H9 (cell line): ENCODE measurements around the gene CLDN22. TPM values are rescaled to one million over a fixed set of nuclear protein-coding genes. Genes with fewer than 3 reads are reported as not detected.

Experiments
- DNase-seq: peaks from one replicate; pipeline ENCODE4 v3.0.0-alpha.2; 2017
- H2AFZ ChIP-seq: one replicate; pipeline ENCODE4 v1.6.1; 2013; ENCODE audit warnings: mild to moderate bottlenecking, low read length, control low read depth, moderate library complexity
- H2AK5ac ChIP-seq: 2 replicates; pipeline ENCODE4 v1.6.1; 2013; ENCODE audit warnings: low read length, control low read depth, mixed read lengths; ENCODE audit not compliant: insufficient read length
- H2BK120ac ChIP-seq: one replicate; pipeline ENCODE4 v1.6.1; 2013; ENCODE audit warnings: low read depth, mild to moderate bottlenecking, low read length, control low read depth, inconsistent platforms; ENCODE audit not compliant: poor library complexity, severe bottlenecking
- H2BK12ac ChIP-seq: 2 replicates; pipeline ENCODE4 v1.6.1; 2013; ENCODE audit warnings: low read length, control low read depth, mixed read lengths, low read depth; ENCODE audit not compliant: insufficient read length
- H2BK15ac ChIP-seq: 2 replicates; pipeline ENCODE4 v1.6.1; 2013; ENCODE audit warnings: low read depth, low read length, control low read depth
- H2BK20ac ChIP-seq: one replicate; pipeline ENCODE4 v1.6.1; 2013; ENCODE audit warnings: low read depth, mild to moderate bottlenecking, low read length, control low read depth, inconsistent platforms; ENCODE audit not compliant: poor library complexity, severe bottlenecking
- H2BK5ac ChIP-seq: 2 replicates; pipeline ENCODE4 v1.6.1; 2013; ENCODE audit warnings: low read length, control low read depth, mixed read lengths; ENCODE audit not compliant: insufficient read length
- H3K14ac ChIP-seq: 2 replicates; pipeline ENCODE4 v1.6.1; 2013; ENCODE audit warnings: low read length, control low read depth; ENCODE audit not compliant: insufficient read depth
- H3K18ac ChIP-seq: 2 replicates; pipeline ENCODE4 v1.6.1; 2013; ENCODE audit warnings: low read depth, mild to moderate bottlenecking, mixed read lengths, low read length, control low read depth; ENCODE audit not compliant: insufficient read length
- H3K23ac ChIP-seq: 2 replicates; pipeline ENCODE4 v1.6.1; 2013; ENCODE audit warnings: low read length, control low read depth, mixed read lengths, low read depth; ENCODE audit not compliant: insufficient read length
- H3K23me2 ChIP-seq: 2 replicates; pipeline ENCODE4 v1.6.1; 2013; ENCODE audit warnings: low read depth, mild to moderate bottlenecking, mixed read lengths, low read length, control low read depth; ENCODE audit not compliant: insufficient read length, poor library complexity, severe bottlenecking
- H3K27ac ChIP-seq: 2 replicates; pipeline ENCODE4 v1.5.1; 2013; ENCODE audit warnings: low read length, control low read depth, mixed read lengths, low read depth; ENCODE audit not compliant: insufficient read length
- H3K27me3 ChIP-seq: 2 replicates; pipeline ENCODE4 v1.6.1; 2013; ENCODE audit warnings: low read length, control low read depth, inconsistent platforms; ENCODE audit not compliant: insufficient read depth
- H3K4ac ChIP-seq: 2 replicates; pipeline ENCODE4 v1.6.1; 2013; ENCODE audit warnings: low read depth, mild to moderate bottlenecking, control low read depth, inconsistent platforms, low read length, moderate library complexity
- H3K4me1 ChIP-seq: 2 replicates; pipeline ENCODE4 v1.6.1; 2013; ENCODE audit warnings: low read length, control low read depth, inconsistent platforms; ENCODE audit not compliant: insufficient read depth
- H3K4me2 ChIP-seq: 2 replicates; pipeline ENCODE4 v1.6.1; 2013; ENCODE audit warnings: low read length, control low read depth, mixed read lengths; ENCODE audit not compliant: insufficient read length, insufficient read depth
- H3K56ac ChIP-seq: 2 replicates; pipeline ENCODE4 v1.6.1; 2013; ENCODE audit warnings: low read depth, mild to moderate bottlenecking, mixed read lengths, low read length, control low read depth; ENCODE audit not compliant: insufficient read length
- H3K79me1 ChIP-seq: 2 replicates; pipeline ENCODE4 v1.6.1; 2013; ENCODE audit warnings: low read depth, mild to moderate bottlenecking, moderate library complexity, low read length, control low read depth, inconsistent platforms; ENCODE audit not compliant: insufficient read depth, poor library complexity, severe bottlenecking
- H3K79me2 ChIP-seq: 2 replicates; pipeline ENCODE4 v1.6.1; 2013; ENCODE audit warnings: low read length, control low read depth, inconsistent platforms; ENCODE audit not compliant: insufficient read depth
- H3K9ac ChIP-seq: 2 replicates; pipeline ENCODE4 v1.6.1; 2013; ENCODE audit warnings: low read length, control low read depth, mixed read lengths; ENCODE audit not compliant: insufficient read length; ENCODE audit errors: extremely low read depth
- H3K9me3 ChIP-seq: one replicate; pipeline ENCODE4 v1.6.1; 2013; ENCODE audit warnings: low read depth, low read length, inconsistent platforms; ENCODE audit not compliant: control insufficient read depth
- H3T11ph ChIP-seq: one replicate; pipeline ENCODE4 v1.6.1; 2013; ENCODE audit warnings: mild to moderate bottlenecking, low read length, control low read depth, inconsistent platforms
- H4K20me1 ChIP-seq: one replicate; pipeline ENCODE4 v1.6.1; 2013; ENCODE audit not compliant: control insufficient read depth, insufficient read length, insufficient read depth
- H4K5ac ChIP-seq: 2 replicates; pipeline ENCODE4 v1.6.1; 2013; ENCODE audit warnings: low read depth, mild to moderate bottlenecking, mixed read lengths, low read length, control low read depth; ENCODE audit not compliant: insufficient read length
- H4K8ac ChIP-seq: replicated peaks from 2 replicates; pipeline ENCODE4 v1.6.1; 2013; ENCODE audit warnings: low read length, control low read depth, mixed read lengths, low read depth; ENCODE audit not compliant: insufficient read length
- H4K91ac ChIP-seq: 2 replicates; pipeline ENCODE4 v1.6.1; 2013; ENCODE audit warnings: low read depth, mild to moderate bottlenecking, moderate library complexity, mixed read lengths, low read length, control low read depth; ENCODE audit not compliant: insufficient read length
- H3K27ac Mint-ChIP-seq, 3 experiments: 2 replicates in 2 of 3; 3 replicates in 1 of 3; pipeline ENCODE4 v1.8.0; 2020 to 2021; ENCODE audit warnings: mixed read lengths in 3 of 3, mild to moderate bottlenecking in 1 of 3, moderate library complexity in 1 of 3
- H3K27me3 Mint-ChIP-seq: 2 replicates; pipeline ENCODE4 v1.8.0; 2021; ENCODE audit warnings: low read depth, mild to moderate bottlenecking, moderate library complexity, mixed read lengths
- H3K36me3 Mint-ChIP-seq, 3 experiments: 2 replicates in 2 of 3; 3 replicates in 1 of 3; pipeline ENCODE4 v1.8.0; 2020 to 2021; ENCODE audit warnings: low read depth in 3 of 3, mixed read lengths in 3 of 3; ENCODE audit not compliant: insufficient read depth in 1 of 3
- H3K4me1 Mint-ChIP-seq, 2 experiments: 2 replicates each; pipeline ENCODE4 v1.8.0; 2020; ENCODE audit warnings: mixed read lengths in 2 of 2
- H3K4me3 Mint-ChIP-seq, 2 experiments: 2 replicates in 1 of 2; 3 replicates in 1 of 2; pipeline ENCODE4 v1.8.0; 2020 to 2021; ENCODE audit warnings: mild to moderate bottlenecking in 2 of 2, mixed read lengths in 2 of 2, moderate library complexity in 1 of 2
- H3K9me3 Mint-ChIP-seq, 2 experiments: 2 replicates in 1 of 2; 3 replicates in 1 of 2; pipeline ENCODE4 v1.8.0; 2020; ENCODE audit warnings: mild to moderate bottlenecking in 2 of 2, mixed read lengths in 2 of 2, moderate library complexity in 1 of 2
- CTCF ChIP-seq: fragments of 200-600 bp; sonication (generic); conservative IDR thresholded peaks from 3 replicates; pipeline ENCODE4 v1.8.0; 2021; ENCODE audit warnings: antibody characterized with exemption, mild to moderate bottlenecking
- WGBS: extraction: QIAGEN DNeasy Blood & Tissue Kit; methylation state at CpG from one replicate; pipeline ENCODE4 v1.1.7; 2013; ENCODE audit warnings: missing lambda C conversion rate, low lambda C conversion rate, mixed read lengths; ENCODE audit not compliant: insufficient read length; ENCODE audit errors: extremely low coverage; 5-methylcytosine and 5-hydroxymethylcytosine counted together
- total RNA-seq: library from RNA; stranded (reverse); gene quantifications from 2 replicates; pipeline ENCODE4 v1.2.1, GENCODE V29; 2021

The CLDN22 gene
- total RNA-seq, 1 experiment from 2014 or later: not detected

DNA sequence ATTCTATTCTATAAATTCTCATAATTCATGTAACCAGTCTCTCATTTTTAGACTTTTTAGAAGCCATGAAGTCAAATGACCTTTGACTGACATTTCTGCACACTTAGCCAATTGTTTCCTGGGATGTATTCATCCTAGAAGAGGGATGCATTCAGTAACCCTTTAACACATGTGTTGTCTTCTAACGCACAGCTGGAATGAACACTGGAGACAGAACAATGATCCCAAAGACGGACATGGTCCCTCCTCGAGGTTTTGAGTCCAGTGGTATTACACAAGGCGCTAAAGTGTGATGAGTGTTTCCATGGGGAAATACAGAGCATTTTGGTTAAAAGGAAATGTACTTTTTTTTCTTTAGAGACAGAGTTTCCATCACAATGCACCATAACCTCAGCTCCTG, 42.0 kb upstream of the CLDN22 start:
- no peaks in the 10 kb centered on the region for H3K23me2 ChIP-seq
- no peak for TF ChIP-seq CTCF
- H3K9me3 ChIP-seq: no peaks in the 10 kb centered on the region
- H2BK15ac ChIP-seq: no peak overlapping the region
- H2AK5ac ChIP-seq: no peak overlapping the region
- Mint-ChIP-seq H3K4me3 (no peak overlapping the region), H3K4me1 (peaks cover 17 to 19% of the 10 kb centered on the region in 2 experiments), H3K9me3 (0 out of 5 replicates have a peak, but pooled peaks cover 0 to 2% of the 10 kb centered on the region in 2 experiments), H3K27me3 (no peaks in the 10 kb centered on the region; the same call in 1 of the 2 replicates), H3K36me3 (no peaks in the 10 kb centered on the region), H3K27ac (no peak overlapping the region)
- H3K14ac ChIP-seq: no peak overlapping the region
- no peak overlapping the region for H2AFZ ChIP-seq
- H2BK20ac ChIP-seq: no peak overlapping the region
- no peaks in the 10 kb centered on the region for H3K79me1 ChIP-seq
- H3K4me2 ChIP-seq: no peak overlapping the region
- H3K79me2 ChIP-seq: no peaks in the 10 kb centered on the region
- H3K4me1 ChIP-seq: no peaks in the 10 kb centered on the region
- no peaks in the 10 kb centered on the region for H3K27me3 ChIP-seq
- no peak overlapping the region for H3K27ac ChIP-seq
- H3K18ac ChIP-seq: no peak overlapping the region
- H4K5ac ChIP-seq: no peak overlapping the region
- H2BK12ac ChIP-seq: no peak overlapping the region
- H4K8ac ChIP-seq: no peak overlapping the region
- no peak overlapping the region for H3K4ac ChIP-seq
- WGBS: no CpG with 5 or more reads among the region's 4 CpGs
- H2BK5ac ChIP-seq: no peak overlapping the region
- no peak overlapping the region for H3K9ac ChIP-seq
- no peaks in the 10 kb centered on the region for H4K20me1 ChIP-seq
- H2BK120ac ChIP-seq: no peak overlapping the region
- H3K56ac ChIP-seq: no peak overlapping the region
- no peak overlapping the region for H3T11ph ChIP-seq
- no peak overlapping the region for H4K91ac ChIP-seq
- no peak overlapping the region for H3K23ac ChIP-seq
- no peak for DNase-seq
